SK-N-SH (cell line): ENCODE data around the gene C20orf204. TPM values are rescaled to one million over a fixed set of nuclear protein-coding genes. Genes with fewer than 3 reads are reported as not detected.

Experiments used
- CTCF ChIA-PET: fragments of 300-600, 350-600 bp; formaldehyde crosslinking; extraction: SDS; loops from one replicate; lab custom pipeline; 2021; lab: Yijun Ruan, JAX
- POLR2A ChIA-PET: fragments of 350-600 bp; sonication (Branson Sonifier 250); formaldehyde crosslinking; extraction: SDS; loops from one replicate; lab custom pipeline; 2020; ENCODE audit warnings: antibody characterized with exemption, inconsistent platforms; lab: Yijun Ruan, JAX
- DNase-seq: peaks from one replicate; pipeline ENCODE4 v3.0.0; 2012
- H2AFZ ChIP-seq: fragments of 200-600 bp; sonication (generic); 2 replicates; pipeline ENCODE4 v1.8.1; 2016; ENCODE audit warnings: antibody characterized with exemption, mild to moderate bottlenecking, low read depth
- H3F3A ChIP-seq: fragments of 200-600 bp; sonication (generic); replicated peaks from 2 replicates; pipeline ENCODE3; 2016; ENCODE audit warnings: antibody characterized with exemption, mild to moderate bottlenecking; ENCODE audit not compliant: insufficient read depth
- H3K27ac ChIP-seq, 2 experiments: fragments of 200-500 bp in 1 of 2; fragments of 200-600 bp in 1 of 2; sonication (Bioruptor generic) in 1 of 2; sonication (generic), shearing (Covaris generic) in 1 of 2; 2 replicates each; pipeline versions ENCODE4 v1.5.1 to v1.6.1; 2014 to 2016; ENCODE audit warnings: low read depth in 2 of 2, inconsistent platforms in 1 of 2, low read length in 1 of 2, mild to moderate bottlenecking in 1 of 2, mixed read lengths in 1 of 2
- H3K27me3 ChIP-seq: fragments of 200-600 bp; sonication (generic), shearing (Covaris generic); 2 replicates; pipeline ENCODE4 v1.6.1; 2016; ENCODE audit warnings: mixed run types; ENCODE audit not compliant: insufficient read depth
- H3K36me3 ChIP-seq, 2 experiments: fragments of 200-500 bp in 1 of 2; fragments of 200-600 bp in 1 of 2; sonication (Bioruptor generic) in 1 of 2; sonication (generic) in 1 of 2; replicated peaks in 1 of 2; 2 replicates each; pipeline versions ENCODE3 to v1.5.1; 2014 to 2016; ENCODE audit warnings: low read length in 1 of 2, mild to moderate bottlenecking in 1 of 2; ENCODE audit not compliant: insufficient read depth in 2 of 2, control insufficient read depth in 1 of 2
- H3K4me1 ChIP-seq, 2 experiments: fragments of 200-500 bp in 1 of 2; fragments of 200-600 bp in 1 of 2; sonication (Bioruptor generic) in 1 of 2; sonication (generic), shearing (Covaris generic) in 1 of 2; 2 replicates each; pipeline versions ENCODE4 v1.5.1 to v1.6.1; 2014 to 2016; ENCODE audit warnings: low read depth in 1 of 2, low read length in 1 of 2, mixed run types in 1 of 2; ENCODE audit not compliant: insufficient read depth in 2 of 2, control insufficient read depth in 1 of 2
- H3K4me2 ChIP-seq: fragments of 200-600 bp; sonication (generic), shearing (Covaris generic); 2 replicates; pipeline ENCODE4 v1.6.1; 2017; ENCODE audit warnings: mixed run types
- H3K4me3 ChIP-seq, 2 experiments: fragments of 200-500 bp in 1 of 2; fragments of 200-600 bp in 1 of 2; sonication (Bioruptor generic) in 1 of 2; sonication (generic), shearing (Covaris generic) in 1 of 2; 2 replicates each; pipeline versions ENCODE4 v1.5.1 to v1.8.1; 2014 to 2016; ENCODE audit warnings: low read depth in 2 of 2, inconsistent platforms in 1 of 2, low read length in 1 of 2, mild to moderate bottlenecking in 1 of 2, mixed read lengths in 1 of 2, moderate library complexity in 1 of 2
- H3K79me2 ChIP-seq: fragments of 200-600 bp; sonication (generic); 2 replicates; pipeline ENCODE4 v1.8.1; 2017; ENCODE audit warnings: mild to moderate bottlenecking; ENCODE audit not compliant: insufficient read depth
- H3K9ac ChIP-seq: fragments of 200-600 bp; sonication (generic); 2 replicates; pipeline ENCODE4 v1.6.1; 2017; ENCODE audit warnings: mixed run types
- H3K9me2 ChIP-seq: fragments of 200-600 bp; sonication (generic); 2 replicates; pipeline ENCODE4 v1.6.1; 2017; ENCODE audit warnings: mixed run types
- H3K9me3 ChIP-seq: fragments of 200-600 bp; sonication (generic); 2 replicates; pipeline ENCODE4 v1.6.1; 2017; ENCODE audit warnings: mixed run types, mild to moderate bottlenecking, moderate library complexity
- H4K20me1 ChIP-seq: fragments of 200-600 bp; sonication (generic); 2 replicates; pipeline ENCODE4 v1.6.1; 2017; ENCODE audit warnings: mild to moderate bottlenecking, mixed run types; ENCODE audit not compliant: insufficient read depth
- CHD2 ChIP-seq: fragments of 150-350 bp; IDR thresholded peaks from 2 replicates; pipeline ENCODE4 v1.6.1; 2018; ENCODE audit warnings: low read length; ENCODE audit not compliant: partially characterized antibody
- ELF1 ChIP-seq: IDR thresholded peaks from 2 replicates; pipeline ENCODE4 v1.4.0; 2012
- FOXJ3 ChIP-seq: sonication (generic); formaldehyde crosslinking; IDR thresholded peaks from 2 replicates; pipeline ENCODE4 v1.5.1; 2020; ENCODE audit warnings: mild to moderate bottlenecking, missing genetic modification reagents
- FOXM1 ChIP-seq: IDR thresholded peaks from 2 replicates; pipeline ENCODE4 v1.4.0; 2012; ENCODE audit warnings: low read depth, mild to moderate bottlenecking
- JUND ChIP-seq: IDR thresholded peaks from 2 replicates; pipeline ENCODE4 v1.4.0; 2012
- NFIC ChIP-seq: IDR thresholded peaks from 2 replicates; pipeline ENCODE4 v1.4.0; 2012; ENCODE audit warnings: borderline replicate concordance
- POLR2AphosphoS5 ChIP-seq: IDR thresholded peaks from 2 replicates; pipeline ENCODE4 v1.6.1; 2012; ENCODE audit warnings: low read depth, low read length
- RCOR1 ChIP-seq: fragments of 150-350 bp; IDR thresholded peaks from 2 replicates; pipeline ENCODE4 v1.6.1; 2017; ENCODE audit warnings: antibody characterized with exemption, low read length
- RXRA ChIP-seq: IDR thresholded peaks from 2 replicates; pipeline ENCODE4 v1.4.0; 2012; ENCODE audit warnings: low read depth, mild to moderate bottlenecking, borderline replicate concordance
- SMC3 ChIP-seq: IDR thresholded peaks from 2 replicates; pipeline ENCODE4 v1.6.1; 2012; ENCODE audit warnings: low read depth, low read length, improper control_type of control experiment
- TAF1 ChIP-seq: IDR thresholded peaks from 2 replicates; pipeline ENCODE4 v1.6.1; 2012; ENCODE audit warnings: low read depth, mild to moderate bottlenecking, low read length, moderate library complexity, borderline replicate concordance
- TCF12 ChIP-seq: IDR thresholded peaks from 2 replicates; pipeline ENCODE4 v1.4.0; 2012
- TEAD4 ChIP-seq: IDR thresholded peaks from 2 replicates; pipeline ENCODE4 v1.4.0; 2012; ENCODE audit warnings: mild to moderate bottlenecking, borderline replicate concordance; ENCODE audit not compliant: insufficient read depth
- YY1 ChIP-seq: IDR thresholded peaks from 2 replicates; pipeline ENCODE4 v1.4.0; 2012; ENCODE audit warnings: low read depth, mild to moderate bottlenecking
- WGBS: methylation state at CpG from one replicate; pipeline ENCODE4 v1.1.6; 2017; ENCODE audit warnings: low lambda C conversion rate; 5-methylcytosine and 5-hydroxymethylcytosine counted together
- polyA plus RNA-seq, 3 experiments: library from polyadenylated mRNA; depleted of rRNA; stranded (reverse); fragments of >200 nt; gene quantifications; 2 replicates each; pipeline ENCODE4 v1.2.3, GENCODE V29; 2012

The C20orf204 gene
- polyA plus RNA-seq, 1 of the 3 experiments (the other 2 are of a cell fraction), result 0.21 TPM

DNA sequence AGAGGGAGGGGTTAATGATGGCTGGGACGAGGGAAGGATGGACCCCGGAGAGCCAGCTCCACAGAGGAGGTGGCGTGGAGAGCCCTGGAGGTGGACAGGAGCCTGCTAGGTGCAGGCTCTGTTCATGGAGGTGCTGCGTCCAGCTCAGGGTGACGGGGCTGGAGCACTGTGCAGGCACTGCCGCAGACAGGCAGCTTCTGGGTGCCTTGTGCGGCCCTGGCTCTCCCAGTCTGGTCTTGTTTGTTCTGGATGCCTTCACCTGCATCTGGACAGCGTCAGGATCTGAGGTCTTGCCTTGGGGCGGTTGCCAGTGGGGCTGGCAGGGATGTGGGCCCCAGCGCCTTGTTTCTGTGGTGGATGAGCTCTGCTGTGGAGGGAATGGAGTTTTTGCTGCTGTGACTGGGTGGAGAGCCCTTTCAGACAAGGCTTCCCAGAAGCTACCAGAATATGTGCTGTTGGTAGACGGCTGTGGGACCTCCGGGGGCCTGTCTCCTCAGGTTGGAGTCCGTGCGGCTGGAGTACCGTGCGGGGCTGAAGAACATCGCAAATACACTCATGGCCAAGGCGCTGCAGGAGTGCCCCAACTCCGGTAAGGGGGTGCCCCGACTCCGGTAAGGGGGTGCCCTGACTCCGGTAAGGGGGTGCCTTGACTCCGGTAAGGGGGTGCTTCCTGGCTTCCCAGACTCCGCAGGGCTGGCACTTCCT is 7.8 kb upstream of the C20orf204 start:
- WGBS, result 89% methylated on average over 13 of the region's 24 CpGs

DNA sequence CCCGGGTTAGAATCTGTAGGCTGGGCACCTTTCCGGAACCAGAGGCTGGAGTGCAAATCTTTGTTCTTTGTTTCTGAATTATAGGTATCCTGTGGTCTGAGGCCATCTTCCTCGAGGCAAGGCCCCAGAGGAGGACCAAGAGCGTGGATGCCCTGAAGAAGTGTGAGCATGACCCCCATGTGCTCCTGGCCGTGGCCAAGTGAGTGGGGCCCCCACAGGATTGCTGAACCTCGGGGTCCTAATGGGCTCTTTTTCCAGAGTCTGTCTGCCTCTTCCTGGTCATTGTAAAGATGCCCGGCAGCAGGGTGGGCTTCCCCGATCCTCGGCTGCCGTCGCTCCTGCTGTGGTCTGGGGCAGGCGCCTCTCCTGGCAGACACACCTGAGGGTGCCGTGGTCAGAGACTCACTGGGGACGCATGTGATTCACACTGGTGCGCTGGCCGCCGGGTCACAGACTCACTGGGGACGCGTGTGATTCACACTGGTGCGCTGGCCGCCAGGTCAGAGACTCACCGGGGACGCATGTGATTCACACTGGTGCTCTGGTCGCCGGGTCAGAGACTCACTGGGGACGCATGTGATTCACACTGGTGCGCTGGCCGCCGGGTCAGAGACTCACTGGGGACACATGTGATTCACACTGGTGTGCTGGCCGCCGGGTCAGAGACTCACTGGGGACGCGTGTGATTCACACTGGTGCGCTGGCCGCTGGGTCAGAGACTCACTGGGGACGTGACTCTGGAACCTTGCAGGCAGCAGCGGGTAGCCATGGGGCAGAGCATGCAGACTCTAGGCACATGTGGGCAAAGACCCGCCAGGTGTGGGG is 6.5 kb upstream of the C20orf204 start:
- H3K4me2 ChIP-seq, result no peak overlapping the region
- no peak for DNase-seq
- no peaks in the 10 kb centered on the region for H3K9me3 ChIP-seq
- peaks cover 0 to 28% of the 10 kb centered on the region in 2 experiments; a peak in 1 of 4 replicates for H3K4me1 ChIP-seq
- H3K27me3 ChIP-seq, result no peaks in the 10 kb centered on the region
- no peak overlapping the region for H3K27ac ChIP-seq
- H4K20me1 ChIP-seq, result 0 out of 2 replicates have a peak, but pooled peaks cover 2% of the 10 kb centered on the region
- H3K9ac ChIP-seq, result no peak overlapping the region
- H3K9me2 ChIP-seq, result no peaks in the 10 kb centered on the region
- no peak for TF ChIP-seq CHD2
- 97% methylated on average over 15 of the region's 38 CpGs for WGBS
- H3F3A ChIP-seq, result no peaks in the 10 kb centered on the region
- no peaks in the 10 kb centered on the region for H3K79me2 ChIP-seq
- peaks cover 17 to 70% of the 10 kb centered on the region in 2 experiments for H3K36me3 ChIP-seq
- POLR2A ChIA-PET, result no interaction called here
- no peak overlapping the region for H2AFZ ChIP-seq
- H3K4me3 ChIP-seq, result no peak overlapping the region
- CTCF ChIA-PET, result interaction anchor here (1.1 to 5.7 kb wide), 2 partner anchors 9 to 10 kb away, joined by 7 to 74 read pairs; no protein-coding TSS in a partner anchor

More for the DNA sequence above, 7.8 kb upstream of the C20orf204 start:
- ChIA-PET POLR2A (no interaction called here), CTCF (interaction anchor here (0.6 to 5.7 kb wide), 7 partner anchors 11 to 133 kb away, joined by 3 to 74 read pairs (median 3); no protein-coding TSS in a partner anchor)
- H3K36me3 ChIP-seq, result peaks cover 25 to 83% of the 10 kb centered on the region in 2 experiments
- H2AFZ ChIP-seq, result no peak overlapping the region
- no peaks in the 10 kb centered on the region for H3F3A ChIP-seq
- no peaks in the 10 kb centered on the region for H3K79me2 ChIP-seq
- H3K9me2 ChIP-seq, result no peaks in the 10 kb centered on the region
- H3K4me1 ChIP-seq, result peaks cover 0 to 41% of the 10 kb centered on the region in 2 experiments; a peak in 1 of 4 replicates
- peak; percentile 53 for DNase-seq
- H3K27ac ChIP-seq, result no peak overlapping the region; a peak in 1 of 4 replicates
- no peaks in the 10 kb centered on the region for H3K27me3 ChIP-seq
- H4K20me1 ChIP-seq, result no peaks in the 10 kb centered on the region
- no peak overlapping the region for H3K4me2 ChIP-seq
- TF ChIP-seq POLR2AphosphoS5 (no peak), TCF12 (no peak), TEAD4 (no peak), NFIC (no peak), RXRA (no peak), TAF1 (no peak), RCOR1 (no peak), FOXJ3 (CRISPR knock-in tag) (no peak), YY1 (no peak), JUND (no peak), SMC3 (no peak), FOXM1 (no peak), CHD2 (no peak), ELF1 (no peak)
- no peak overlapping the region for H3K9ac ChIP-seq
- no peak overlapping the region for H3K4me3 ChIP-seq
- H3K9me3 ChIP-seq, result no peaks in the 10 kb centered on the region
